ENCODE measurements around the gene GMNC. TPM values are rescaled to one million over a fixed set of nuclear protein-coding genes. Genes with fewer than 3 reads are reported as not detected.

Gene GMNC
- total and polyA plus RNA-seq, 2 of the 13 experiments (the other 11 are each of a cell fraction or from before 2014, with no cell fraction given): not detected

GRCh38 chr3:190860521-190860920, 2.0 kb downstream of the GMNC start:
- ATAC-seq (no peak), DNase-seq (ENCODE audit: low spot score) (no peak), FAIRE-seq (no peak)
- CTCF ChIA-PET (ENCODE audit: low intra/inter-chr PET ratio, low total read pairs): no interaction called here
- Histone ChIP-seq H3K4me2 (ENCODE audit: low read depth, low read length) (no peak overlapping the region), H3K4me1 (ENCODE audit: insufficient read depth, low read length) (peaks cover 16% of the 10 kb centered on the region), H3K9me3 (ENCODE audit: low read length) (no peaks in the 10 kb centered on the region), H3K27me3 (ENCODE audit: control insufficient read depth in 1 of 2, insufficient read depth in 2 of 2, low read length in 2 of 2) (peaks cover 0 to 4% of the 10 kb centered on the region in 2 experiments; a peak in 2 of 5 replicates), H3K27ac (ENCODE audit: extremely low read length, insufficient read depth, low read length) (no peak overlapping the region), H4K20me1 (ENCODE audit: insufficient read depth, low read length) (no peaks in the 10 kb centered on the region), H3K9ac (ENCODE audit: insufficient read depth, low read depth, low read length) (no peak overlapping the region), H3K4me3 (replicated peaks in 1 of 3; ENCODE audit: insufficient read depth in 1 of 3, low read depth in 2 of 3, low read length in 3 of 3) (no peak overlapping the region), H2AFZ (ENCODE audit: low read length) (no peak overlapping the region), H3K36me3 (replicated peaks in 1 of 2; ENCODE audit: control insufficient read depth in 1 of 2, insufficient read depth in 2 of 2, low read length in 2 of 2) (no peaks in the 10 kb centered on the region), H3K79me2 (ENCODE audit: insufficient read depth, low read length) (no peaks in the 10 kb centered on the region)
- no TSS peak for BruUV-seq (replicated peaks)
- intact Hi-C loops (cut with micrococcal nuclease; ENCODE audit: unreplicated experiment) (loop anchor here (10.0 kb wide), 1 partner anchor 156 kb away; no protein-coding TSS in a partner anchor), in situ Hi-C loops (cut with HindIII; ENCODE audit: extremely low pct_ligation_motif_present, low pct_unique_long_range_greater_than_20kb) (no loop called here)
- POLR2A ChIA-PET: no interaction called here
- WGBS (ENCODE audit: low lambda C conversion rate): 54% methylated on average over 7 of the region's 7 CpGs
- TF ChIP-seq ZNF878 (CRISPR knock-in tag; IDR thresholded peaks at IDR 0.05) (no peak), SP2 (CRISPR knock-in tag; IDR thresholded peaks at IDR 0.05) (no peak), TP53 (CRISPR knock-in tag; conservative IDR thresholded peaks at IDR 0.05) (no peak), ZNF382 (CRISPR knock-in tag; IDR thresholded peaks at IDR 0.05; ENCODE audit: borderline replicate concordance) (no peak), TEF (CRISPR knock-in tag; IDR thresholded peaks at IDR 0.05) (no peak), ESRRA (CRISPR knock-in tag; IDR thresholded peaks at IDR 0.05; ENCODE audit: low read depth) (no peak), RFX1 (IDR thresholded peaks at IDR 0.05) (no peak), ZNF883 (CRISPR knock-in tag; IDR thresholded peaks at IDR 0.05; ENCODE audit: not compliant biosample characterization) (no peak), SIX4 (CRISPR knock-in tag; IDR thresholded peaks at IDR 0.05) (no peak), MNT (IDR thresholded peaks at IDR 0.05) (no peak), PATZ1 (CRISPR knock-in tag; IDR thresholded peaks at IDR 0.05) (no peak), ZNF468 (CRISPR knock-in tag; IDR thresholded peaks at IDR 0.05) (no peak), MTA1 (CRISPR knock-in tag; IDR thresholded peaks at IDR 0.05; ENCODE audit: borderline replicate concordance) (no peak), MBD4 (IDR thresholded peaks at IDR 0.05; ENCODE audit: borderline replicate concordance, low read length) (no peak), ZNF232 (CRISPR knock-in tag; IDR thresholded peaks at IDR 0.05; ENCODE audit: borderline replicate concordance) (no peak), GZF1 (CRISPR knock-in tag; IDR thresholded peaks at IDR 0.05) (no peak), MIER2 (CRISPR knock-in tag; IDR thresholded peaks at IDR 0.05) (no peak)

All from HepG2 (cell line).